ENCODE data around the gene NCK2.

The NCK2 gene

GRCh38 chr2:105928086-105928485 lies 183.4 kb downstream of the NCK2 start:
- DNase-seq (ENCODE audit: low spot score) = no peak

- DNase-seq (ENCODE audit: low spot score) = no peak
These were observed 183.9 kb downstream of the NCK2 start for GRCh38 chr2:105928563-105928962.

- DNase-seq (ENCODE audit: low spot score) = no peak
These were observed 184.8 kb downstream of the NCK2 start for GRCh38 chr2:105929516-105929915.

GRCh38 chr2:105932582-105932981 lies 187.9 kb downstream of the NCK2 start:
- DNase-seq (ENCODE audit: low spot score) = no peak

- no peak for DNase-seq (ENCODE audit: low spot score)
These were observed 189.2 kb downstream of the NCK2 start for GRCh38 chr2:105933906-105934305.

- DNase-seq (ENCODE audit: low spot score) = no peak
These were observed 189.8 kb downstream of the NCK2 start for GRCh38 chr2:105934467-105934866.

GRCh38 chr2:105935063-105935462 lies 190.4 kb downstream of the NCK2 start:
- no peak for DNase-seq (ENCODE audit: low spot score)

- no peak for DNase-seq (ENCODE audit: low spot score)
These were observed 192.2 kb downstream of the NCK2 start for GRCh38 chr2:105936954-105937353.

GRCh38 chr2:105937498-105938097 lies 192.9 kb downstream of the NCK2 start:
- DNase-seq (ENCODE audit: low spot score) = no peak

Data from HuH-7 (cell line).